GM21390 (cell line): ENCODE measurements around the gene KCNT1.

Experiments used
- ATAC-seq: cut with Tn5 transposase; IDR thresholded peaks from one replicate; pipeline ENCODE4 v1.9.1; 2021; ENCODE audit not compliant: unreplicated experiment

The KCNT1 gene

GRCh38 chr9:135724186-135724787 lies 22.3 kb downstream of the KCNT1 start:
- ATAC-seq = no peak

DNA sequence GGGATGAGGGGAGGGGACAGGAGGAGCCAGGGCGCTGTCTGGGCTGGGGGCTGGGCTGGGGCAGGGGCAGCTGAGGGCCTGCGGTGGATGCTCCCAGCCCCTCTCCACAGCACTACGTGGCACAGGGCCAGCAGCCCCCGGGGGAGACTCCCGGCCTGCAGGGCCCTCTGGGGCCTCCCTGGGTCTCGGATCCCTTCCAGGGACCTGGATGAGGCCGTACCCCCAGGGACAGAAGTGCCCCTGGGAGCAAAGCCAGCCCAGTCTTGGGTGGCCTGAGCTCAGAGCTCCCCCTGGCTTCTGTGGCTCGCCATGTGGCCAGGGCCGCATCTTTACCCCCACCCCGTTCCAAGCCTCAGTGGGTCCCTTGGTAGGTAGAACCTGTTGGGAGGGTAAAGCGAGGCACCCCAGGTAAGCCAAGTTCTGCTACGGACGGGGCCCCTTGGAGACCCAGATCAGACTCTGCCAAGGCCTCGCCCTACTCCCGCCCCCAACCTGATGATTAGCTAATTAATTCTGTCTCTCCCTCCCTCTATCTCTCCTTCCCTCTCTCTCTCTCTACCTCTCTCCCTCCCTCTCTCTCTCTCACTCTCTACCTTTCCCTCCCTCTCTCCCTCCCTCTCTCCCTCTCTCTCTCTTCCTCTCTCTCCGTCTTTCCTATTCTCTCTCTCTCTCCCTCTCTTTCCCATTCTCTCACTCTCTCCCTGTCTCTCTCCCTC lies 24.3 kb downstream of the KCNT1 start:
- ATAC-seq = no peak

- no peak for ATAC-seq
These were observed 25.4 kb downstream of the KCNT1 start for GRCh38 chr9:135727257-135727875.

GRCh38 chr9:135728436-135729110 lies 26.6 kb downstream of the KCNT1 start:
- no peak for ATAC-seq

GRCh38 chr9:135729480-135729879 lies 27.5 kb downstream of the KCNT1 start:
- no peak for ATAC-seq

DNA sequence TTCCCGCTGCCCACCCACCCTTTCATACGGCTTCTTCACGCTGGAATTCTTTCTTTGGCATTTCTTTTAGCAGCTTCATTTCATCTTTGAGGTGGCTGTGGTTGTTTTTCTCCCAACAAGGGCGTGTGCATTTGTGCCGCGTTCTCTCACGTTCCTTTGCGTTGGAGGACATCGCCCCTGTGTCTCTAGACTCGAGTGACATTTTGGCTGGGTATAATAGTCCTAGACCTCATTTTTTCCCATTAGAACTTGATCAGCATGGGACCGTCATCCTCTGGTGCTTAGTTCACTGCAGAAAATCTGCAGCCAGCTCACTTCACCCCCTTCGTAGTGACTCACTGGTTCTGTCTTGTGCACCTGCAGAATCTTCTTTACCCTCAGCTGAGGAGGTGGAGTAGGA lies 29.5 kb downstream of the KCNT1 start:
- ATAC-seq = no peak

DNA sequence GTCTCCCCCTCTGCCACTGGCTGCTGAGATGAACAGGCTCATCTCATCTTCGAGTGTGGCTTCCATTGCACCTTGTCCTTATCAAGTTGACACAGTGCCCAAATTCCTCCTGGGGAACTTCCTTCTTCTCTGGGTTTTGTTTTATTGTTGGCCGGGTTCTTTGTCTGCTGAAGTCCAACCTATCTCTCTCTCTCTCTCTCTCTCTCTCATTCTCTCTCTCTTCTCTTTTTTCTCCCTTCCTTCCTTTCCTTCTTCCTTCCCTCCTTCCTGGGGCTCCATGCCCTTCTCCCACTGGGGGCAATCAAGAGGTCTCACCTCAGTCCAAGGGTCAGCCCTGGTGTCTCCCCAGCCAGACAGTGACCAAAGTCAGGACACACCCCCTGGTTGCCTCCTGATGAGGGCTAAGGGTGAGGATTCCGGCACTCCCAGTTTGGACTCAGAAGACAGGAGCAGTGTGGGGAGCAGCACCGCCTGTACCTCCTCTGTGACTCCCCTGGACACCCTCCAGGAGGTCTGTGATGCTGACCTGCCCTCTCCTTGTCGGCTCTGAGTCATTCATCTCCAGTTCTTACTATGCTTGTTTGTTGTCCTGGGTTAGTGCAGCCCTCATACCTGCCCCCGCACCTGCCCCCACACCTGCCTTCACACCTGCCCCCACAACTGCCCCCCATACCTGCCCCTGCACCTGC lies 30.7 kb downstream of the KCNT1 start:
- no peak for ATAC-seq

GRCh38 chr9:135734616-135735144 lies 32.7 kb downstream of the KCNT1 start:
- no peak for ATAC-seq

DNA sequence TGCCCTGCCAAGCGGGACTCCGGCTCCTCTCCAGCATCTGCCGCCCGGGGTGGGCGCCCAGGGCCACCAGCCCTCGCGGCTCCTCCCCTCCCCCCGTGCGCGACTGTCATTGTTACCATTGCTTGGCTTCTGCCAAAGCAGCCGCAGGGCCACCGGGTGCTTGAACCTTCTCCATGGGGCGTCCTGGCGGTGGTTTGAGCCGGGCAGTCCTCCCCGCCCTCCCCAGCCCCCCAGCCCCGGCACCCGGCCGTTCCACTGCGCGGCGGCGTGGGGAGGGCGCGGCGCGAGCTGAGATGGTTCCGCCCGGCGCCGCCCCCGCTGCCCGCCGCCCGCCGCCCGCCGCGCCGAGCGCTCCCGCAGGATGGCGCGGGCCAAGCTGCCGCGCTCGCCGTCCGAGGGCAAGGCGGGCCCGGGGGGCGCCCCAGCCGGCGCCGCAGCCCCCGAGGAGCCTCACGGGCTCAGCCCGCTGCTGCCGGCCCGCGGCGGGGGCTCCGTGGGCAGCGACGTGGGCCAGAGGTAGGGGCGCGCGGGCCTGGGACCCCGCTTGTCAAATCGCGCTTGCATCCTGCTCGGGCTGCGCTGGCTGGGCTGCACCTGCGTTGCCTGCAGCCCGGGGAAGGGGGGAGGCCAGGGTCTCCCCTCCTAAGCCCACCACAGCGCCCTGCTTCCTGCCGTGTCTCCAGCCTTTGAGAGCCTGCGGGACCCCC lies 34.4 kb downstream of the KCNT1 start:
- ATAC-seq = no peak

GRCh38 chr9:135736979-135737839 lies 35.2 kb downstream of the KCNT1 start:
- ATAC-seq = no peak

- no peak for ATAC-seq
These were observed 36.0 kb downstream of the KCNT1 start for GRCh38 chr9:135737840-135738521.

DNA sequence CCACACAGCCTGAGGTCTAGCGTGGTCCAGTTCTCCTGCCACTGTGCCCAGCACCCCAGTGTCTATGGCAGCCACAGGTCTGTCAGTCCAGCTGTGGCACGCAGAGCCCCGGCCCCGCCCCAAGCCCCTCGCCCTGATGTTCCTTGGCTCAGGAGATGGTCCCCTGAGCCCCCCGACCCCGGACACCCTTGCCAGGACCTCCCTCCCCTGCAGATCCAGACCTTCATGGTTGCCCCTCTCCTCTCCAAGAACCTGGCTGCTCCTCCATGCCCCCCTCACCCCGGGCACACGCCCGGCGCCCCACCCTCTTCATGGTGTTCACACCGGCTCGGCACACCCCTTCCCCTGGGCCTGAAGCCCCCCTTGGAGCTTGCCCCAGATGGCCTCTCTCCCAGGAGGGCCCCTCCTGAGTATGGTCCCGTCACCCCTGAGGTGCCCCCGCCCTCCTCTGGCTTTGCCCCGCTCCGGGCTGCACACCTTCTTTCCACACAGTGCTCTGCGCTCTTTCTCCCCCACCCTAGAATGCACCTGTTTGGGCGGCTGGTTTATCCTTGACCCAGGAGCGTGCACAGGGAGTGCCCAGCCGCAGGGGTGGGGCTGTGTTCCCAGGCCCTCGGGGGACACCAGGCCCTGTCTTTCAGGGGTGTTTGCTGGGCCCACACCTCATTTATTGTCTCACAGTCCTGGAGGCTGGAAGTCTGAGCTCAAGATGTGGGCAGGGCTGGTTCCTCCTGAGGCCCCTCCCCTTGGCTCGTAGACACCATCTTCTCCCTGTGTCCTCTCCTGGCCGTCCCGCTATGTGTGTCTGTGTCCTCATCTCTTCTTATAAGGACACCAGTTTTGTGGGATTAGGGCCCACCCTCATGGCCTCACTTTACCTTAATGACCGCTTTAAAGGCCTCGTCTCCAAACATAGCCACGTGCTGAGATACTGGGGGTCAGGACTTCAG lies 37.6 kb downstream of the KCNT1 start:
- ATAC-seq = no peak

DNA sequence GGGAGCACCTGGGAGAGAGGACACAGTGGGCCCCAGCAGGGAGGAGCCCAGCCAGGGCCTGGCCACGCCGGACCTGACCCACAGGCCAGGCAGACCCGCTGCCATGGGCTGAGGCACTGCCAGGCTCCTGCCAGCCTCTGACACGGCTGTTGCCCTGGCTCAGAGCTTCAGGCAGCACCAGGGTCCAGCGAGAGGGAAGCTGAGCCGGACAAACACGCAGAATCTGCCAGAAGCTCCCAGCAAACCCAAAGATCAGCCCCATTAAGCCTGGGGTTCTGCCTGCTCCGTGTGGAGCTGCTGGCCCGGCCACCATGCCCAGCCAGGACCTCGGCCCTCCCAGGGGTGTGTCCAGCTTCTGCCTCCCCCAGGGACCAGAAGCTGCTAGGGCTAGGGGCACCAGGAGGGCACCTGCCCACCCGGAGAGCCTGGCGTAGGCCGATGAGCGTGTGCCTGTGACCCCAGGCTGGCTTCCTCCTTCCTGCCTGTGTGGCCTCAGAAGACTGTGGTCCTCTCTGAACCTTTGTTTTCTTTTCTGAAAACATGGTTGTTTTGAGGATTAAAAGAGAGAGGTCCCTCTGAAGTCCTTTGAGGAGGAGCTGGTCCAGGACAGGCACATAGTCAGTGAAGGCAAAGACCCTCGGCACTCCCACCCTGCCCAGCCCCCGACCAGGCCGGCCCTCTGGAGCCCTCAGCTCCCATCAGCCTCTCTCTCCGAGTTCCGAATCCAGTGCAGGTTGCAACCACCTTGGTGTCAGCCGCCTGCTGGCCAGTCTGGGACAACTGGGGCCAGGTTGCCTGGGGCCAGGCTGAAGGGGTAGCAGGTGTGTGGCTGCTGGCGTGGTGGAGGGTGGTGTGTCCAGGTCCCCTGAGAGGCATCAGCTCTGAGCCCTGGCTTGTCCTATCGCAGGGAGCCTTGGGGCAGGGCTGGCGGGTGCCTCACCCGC lies 39.6 kb downstream of the KCNT1 start:
- ATAC-seq = no peak

- no peak for ATAC-seq
These were observed 41.0 kb downstream of the KCNT1 start for GRCh38 chr9:135743021-135743420.

DNA sequence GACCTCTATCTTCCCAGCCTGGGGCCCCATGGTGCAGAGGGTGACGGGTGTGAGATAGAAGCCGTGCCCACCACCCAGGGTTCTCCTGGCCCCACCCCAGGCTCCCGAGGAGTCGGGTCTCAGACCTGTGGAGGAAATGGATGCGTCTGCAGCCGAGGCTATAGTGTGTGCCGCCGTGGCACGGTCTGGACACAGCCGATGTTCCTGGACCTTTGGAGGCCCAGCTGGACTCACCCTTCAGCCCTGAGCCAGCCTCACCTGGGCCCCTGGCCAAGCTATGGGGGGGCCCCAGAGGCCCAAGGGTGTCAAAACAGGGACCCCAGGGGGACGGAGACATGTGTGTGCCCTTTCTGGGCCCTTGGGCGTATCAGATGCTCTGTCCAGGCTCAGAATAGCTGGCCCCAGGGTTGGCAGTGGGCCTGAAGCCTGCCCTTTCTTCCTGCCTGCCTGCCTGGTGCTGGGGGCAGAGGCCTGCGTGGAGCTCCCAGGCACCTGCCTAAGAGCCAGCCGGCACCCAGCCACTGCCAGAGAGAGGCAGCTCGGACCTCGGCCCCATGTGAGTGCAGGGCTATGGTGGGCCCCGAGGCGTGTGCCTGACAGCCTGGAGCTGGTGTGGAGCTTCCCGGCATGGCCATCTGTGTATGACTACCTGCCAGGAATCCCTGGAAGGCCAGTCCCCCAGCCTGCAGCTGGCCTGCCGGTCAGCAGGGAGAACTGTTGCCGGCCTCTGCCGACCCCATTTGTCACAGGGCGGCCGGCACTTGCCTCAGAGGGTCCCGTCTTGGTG lies 41.8 kb downstream of the KCNT1 start:
- no peak for ATAC-seq
